Stimulated activated CD4-positive, alpha-beta T cell treated with anti-CD3 and anti-CD28 coated beads, Interleukin-4, amount 100 ng/mL, for 24 hours (primary cell): ENCODE results near the gene SPRY2.

Experiments used
- DNase-seq: peaks from one replicate; pipeline ENCODE4 v3.0.0-alpha.2; 2020

SPRY2 gene

DNA sequence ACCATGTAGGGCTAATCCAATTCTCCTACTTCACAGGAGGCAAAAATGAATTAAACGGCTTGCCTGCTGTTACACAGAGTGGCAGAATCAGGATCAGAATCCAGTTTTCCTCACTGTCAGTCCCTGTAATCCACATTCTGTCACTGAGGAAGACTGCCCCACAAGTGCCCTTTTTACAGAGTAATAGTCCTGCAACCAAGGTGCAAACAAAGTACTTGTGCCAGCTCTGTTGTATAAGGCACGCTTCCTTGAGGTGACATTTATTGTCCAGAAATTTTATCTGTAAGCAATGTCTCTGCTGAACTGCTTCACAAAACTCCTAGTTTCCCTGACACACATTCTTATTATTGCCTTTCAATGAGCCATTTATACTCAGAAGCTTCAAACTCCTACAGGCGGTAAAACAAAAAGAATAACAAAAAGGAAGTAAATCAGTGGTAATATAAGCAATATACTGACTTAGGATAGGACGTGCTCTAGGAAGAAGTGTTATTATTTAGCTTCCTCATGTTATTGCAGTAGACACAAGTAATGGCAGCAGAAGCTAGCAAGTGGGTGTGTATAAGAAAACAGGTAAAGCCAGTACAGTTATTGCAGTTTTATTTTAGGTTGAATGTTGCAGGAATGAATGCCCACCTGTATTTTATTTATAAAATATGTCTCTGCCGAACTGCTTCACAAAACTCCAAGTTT, 28.8 kb downstream of the SPRY2 start:
- no peak for DNase-seq

DNA sequence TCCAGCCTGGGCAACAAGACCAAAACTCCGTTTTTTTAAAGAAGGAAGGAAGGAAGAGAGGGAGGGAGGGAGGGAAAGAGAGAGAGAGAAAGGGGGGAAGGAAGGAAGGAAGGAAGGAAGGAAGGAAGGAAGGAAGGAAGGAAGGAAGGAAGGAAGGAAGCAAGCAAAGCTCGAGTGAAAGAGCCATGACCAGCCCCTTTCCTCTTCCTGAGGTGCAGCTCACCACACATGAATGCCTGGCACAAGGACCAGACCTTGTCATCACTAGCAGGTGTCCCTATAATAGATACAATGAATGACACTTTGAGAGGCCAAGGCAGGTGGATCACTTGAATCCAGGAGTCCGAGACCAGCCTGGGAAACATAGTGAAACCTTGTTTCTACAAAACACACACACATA, 31.0 kb downstream of the SPRY2 start:
- DNase-seq, result no peak

DNA sequence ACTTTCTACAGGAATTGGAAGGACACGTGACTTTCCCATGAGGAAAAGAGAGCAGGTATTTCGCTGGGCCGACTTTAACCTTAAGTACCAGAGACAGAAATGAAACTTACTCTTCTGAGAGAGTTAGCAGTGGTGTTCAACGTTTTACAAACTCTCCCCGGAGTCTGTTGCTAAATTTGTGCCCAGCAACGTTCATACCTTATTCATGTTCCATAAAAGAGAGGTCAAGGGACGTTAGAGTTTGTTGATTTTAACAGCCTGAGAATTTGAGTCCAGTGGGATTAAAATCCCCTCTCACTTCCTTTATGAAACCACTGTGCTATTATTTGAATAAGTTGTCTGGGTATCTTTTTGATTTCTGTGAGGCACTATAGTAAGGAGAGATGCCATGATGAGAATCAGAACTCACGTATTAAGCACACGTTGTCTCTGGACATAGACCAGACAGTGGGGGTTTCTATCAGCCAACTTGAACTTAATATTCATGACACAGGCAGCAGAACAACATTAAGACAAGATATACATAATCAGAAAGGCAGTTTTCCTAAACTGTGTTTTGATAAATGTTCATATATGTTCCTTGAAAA, 33.4 kb downstream of the SPRY2 start:
- no peak for DNase-seq

DNA sequence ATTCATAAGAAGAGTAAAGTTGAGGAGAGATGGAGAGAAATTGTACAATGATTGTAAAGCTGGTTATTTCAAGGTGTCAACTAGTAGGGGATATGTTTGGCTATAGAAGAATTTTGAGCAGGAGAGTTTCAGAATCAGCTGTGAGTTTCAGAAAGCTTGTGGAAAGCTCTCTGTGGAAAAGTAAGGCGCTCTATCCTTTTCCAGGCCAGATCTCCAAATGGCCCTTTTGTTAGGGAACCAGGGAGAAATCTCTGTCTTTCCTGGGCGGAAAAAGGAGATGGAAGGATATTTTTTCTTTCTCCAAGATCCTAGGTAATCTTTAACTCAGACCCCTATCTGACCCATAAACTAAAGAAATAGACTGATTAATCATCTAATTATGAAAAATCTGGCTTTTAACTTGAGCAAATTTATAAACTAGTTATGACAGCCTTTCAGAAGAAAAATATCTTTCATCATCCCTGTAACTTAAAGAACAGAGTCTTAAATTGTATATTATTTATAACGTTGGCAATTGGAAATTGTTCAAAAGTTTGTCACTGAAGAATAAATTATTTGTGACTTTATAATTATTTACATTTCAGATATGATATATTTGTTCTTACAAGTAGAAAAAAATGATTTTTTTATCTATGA, 34.5 kb downstream of the SPRY2 start:
- no peak for DNase-seq

DNA sequence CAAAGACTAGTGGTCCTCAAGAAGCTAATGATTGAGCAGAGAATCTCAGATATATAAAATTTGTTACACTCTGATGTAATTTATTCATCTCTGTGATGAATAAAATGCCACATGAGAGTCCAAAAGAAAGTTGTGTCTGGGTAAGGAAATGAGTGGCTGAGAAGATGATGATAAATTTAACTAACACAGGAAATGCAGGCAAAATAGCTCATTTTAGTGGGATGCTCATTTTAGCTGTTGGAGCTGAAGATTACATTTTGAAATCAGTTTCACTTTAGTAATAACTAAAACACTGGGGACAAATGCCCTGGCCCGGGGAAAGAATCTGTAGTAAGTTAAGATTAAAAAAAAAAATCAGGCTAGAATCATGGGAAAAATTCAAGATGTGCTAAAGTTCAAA, 35.2 kb downstream of the SPRY2 start:
- DNase-seq, result no peak

DNA sequence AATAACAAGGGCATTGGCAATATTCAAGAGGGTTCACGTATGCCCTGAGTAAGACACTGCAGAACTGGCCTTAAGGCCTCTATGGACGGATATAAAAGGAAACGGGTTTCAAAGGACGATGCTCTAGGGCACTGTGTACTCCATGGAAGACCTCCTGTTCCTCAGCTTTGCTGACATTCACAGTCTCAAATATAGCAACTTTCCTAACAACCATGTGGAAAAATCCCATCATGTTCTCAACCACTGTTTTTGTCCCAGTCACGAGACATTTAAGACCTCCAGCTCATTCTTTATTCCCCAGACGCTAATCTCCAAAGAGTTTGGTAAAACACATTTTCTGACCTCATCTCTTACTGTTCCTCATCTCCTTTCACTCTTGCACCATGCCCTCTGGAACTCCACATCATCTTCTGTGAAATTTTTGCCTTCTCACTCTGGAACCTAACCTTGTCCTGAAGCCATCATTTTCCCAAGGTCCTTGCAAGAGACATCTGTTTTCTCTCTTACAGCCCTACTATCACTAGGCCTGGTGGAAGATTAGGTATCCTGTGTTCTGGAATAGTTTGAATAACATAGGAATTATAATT, 37.6 kb downstream of the SPRY2 start:
- no peak for DNase-seq

DNA sequence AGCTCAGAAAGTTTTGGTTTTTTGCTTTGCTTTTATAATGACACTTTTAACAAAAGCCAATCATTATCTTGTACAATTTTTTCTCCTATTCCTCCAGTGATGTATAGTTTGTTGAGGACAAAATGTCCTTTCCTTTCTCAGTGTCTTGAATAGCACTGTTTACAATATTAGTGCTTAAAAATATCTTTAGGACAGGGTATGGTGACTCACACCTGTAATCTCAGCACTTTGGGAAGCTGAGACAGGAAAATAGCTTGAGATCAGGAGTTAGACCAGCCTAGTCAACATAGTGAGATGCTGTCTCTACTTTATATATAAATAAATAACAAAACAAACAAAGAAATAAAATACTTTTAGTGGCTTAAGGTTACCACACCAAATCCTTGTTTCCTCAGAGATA, 41.9 kb downstream of the SPRY2 start:
- DNase-seq, result no peak

DNA sequence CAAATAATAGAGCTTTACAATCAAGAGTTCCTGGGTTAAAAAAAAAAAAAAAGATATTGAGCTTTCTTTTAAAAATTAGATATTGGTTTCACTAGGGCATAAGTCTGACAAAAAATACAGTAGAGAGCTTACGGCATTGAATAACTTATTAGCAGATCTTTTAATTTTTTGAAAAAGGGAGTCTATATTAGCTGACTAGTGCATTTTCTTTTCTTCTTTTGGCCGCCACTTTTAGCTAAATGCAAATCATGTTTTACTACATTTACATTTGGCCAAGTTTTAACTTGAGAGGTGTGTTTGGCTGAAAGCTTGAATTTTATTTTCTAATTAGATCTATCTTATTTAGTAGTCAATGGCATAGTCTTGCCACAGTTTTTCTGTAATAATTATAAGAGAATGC, 43.4 kb downstream of the SPRY2 start:
- DNase-seq, result no peak

DNA sequence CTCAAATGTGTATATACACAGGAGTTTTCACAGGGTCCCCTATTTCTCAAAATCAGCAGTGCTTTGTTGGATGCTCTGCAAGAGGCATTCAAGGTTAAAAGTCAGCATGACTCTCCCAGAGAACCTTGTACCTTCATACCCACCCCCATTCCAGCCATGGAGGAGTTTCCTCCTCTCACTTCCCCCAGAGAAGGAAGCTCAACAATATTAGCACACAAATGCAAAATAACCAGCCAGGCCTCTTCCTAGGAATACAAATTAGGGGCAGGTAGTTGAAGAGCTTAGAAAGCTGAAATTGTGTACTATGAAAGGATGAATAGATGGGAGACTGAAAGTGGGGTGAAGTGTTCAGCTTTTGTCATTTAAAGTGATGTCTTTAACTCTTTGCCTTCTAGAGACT, 43.8 kb downstream of the SPRY2 start:
- no peak for DNase-seq

DNA sequence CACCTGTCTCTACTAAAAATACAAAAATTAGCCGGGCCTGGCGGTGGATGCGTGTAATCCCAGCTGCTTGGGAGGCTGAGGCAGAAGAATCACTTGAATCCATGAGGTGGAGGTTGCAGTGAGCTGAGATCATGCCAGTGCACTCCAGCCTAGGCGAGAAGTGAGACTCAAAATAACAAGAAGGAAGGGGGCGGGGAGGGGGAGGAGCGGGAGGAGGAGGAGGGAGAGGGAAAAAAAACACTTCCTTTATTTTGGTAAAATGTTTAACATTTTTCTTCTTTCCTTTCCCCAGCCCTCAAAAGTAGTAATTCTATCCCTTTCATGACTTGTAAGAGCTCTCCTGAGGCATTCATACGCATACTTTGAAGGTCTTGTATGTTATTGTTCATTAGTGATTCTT, 44.3 kb downstream of the SPRY2 start:
- no peak for DNase-seq

DNA sequence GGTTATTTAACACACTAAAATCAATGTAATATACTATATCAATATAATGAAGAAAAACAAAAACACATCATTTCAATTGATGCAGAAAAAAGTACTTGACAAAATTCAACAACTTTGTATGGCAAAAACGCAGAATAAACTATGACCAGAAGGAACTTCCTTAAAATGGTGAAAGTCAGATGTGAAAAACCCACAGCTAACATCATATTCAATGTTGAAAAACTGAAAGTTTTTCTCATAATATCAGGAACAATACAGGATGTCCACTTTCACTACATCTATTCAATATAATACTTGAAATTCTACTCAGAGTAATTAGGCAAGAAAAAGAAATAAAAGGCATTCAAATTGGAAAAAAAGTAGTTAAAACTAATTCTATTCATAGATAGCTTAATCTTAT, 50.3 kb downstream of the SPRY2 start:
- no peak for DNase-seq
